ENCODE data around the gene RRP9. TPM values are rescaled to one million over a fixed set of nuclear protein-coding genes. Genes with fewer than 3 reads are reported as not detected.

Gene RRP9
- total and polyA plus RNA-seq, 2 donors (not counting 1 experiment from before 2014, with no cell fraction given): 10.6 to 19.7 TPM

DNA sequence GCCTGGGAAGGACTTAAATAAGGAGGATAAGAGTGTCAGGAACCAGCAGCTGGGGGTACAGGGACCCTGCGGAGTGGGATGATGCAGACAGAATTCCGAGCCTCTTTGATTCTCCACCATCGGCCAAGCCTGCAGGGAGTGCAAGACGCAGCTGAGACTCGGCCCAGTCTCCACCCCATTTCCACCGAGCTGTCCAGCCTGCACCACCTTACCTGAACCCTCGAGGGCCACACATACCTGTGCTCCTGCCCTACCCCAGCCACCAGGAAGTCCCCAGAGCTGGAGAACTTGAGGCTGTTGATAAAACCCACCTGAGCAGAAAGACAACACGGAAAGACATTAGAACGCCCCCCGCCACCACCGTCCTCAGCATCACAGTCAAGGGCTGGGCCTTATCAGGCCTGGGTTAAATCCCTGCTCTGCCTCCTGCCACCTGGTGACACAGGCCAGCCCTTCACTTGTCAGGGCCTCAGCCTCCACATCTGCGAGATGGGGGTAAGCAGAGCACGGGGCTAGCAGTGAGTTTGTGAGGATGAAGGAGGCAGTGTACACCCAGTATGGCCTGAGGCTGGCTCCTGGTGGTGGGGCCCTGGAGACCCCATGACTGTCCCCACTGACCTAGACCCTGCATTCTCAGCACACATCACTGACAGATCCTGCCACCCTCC lies 8.1 kb downstream of the RRP9 start:
- TF ChIP-seq, protein P1, sequence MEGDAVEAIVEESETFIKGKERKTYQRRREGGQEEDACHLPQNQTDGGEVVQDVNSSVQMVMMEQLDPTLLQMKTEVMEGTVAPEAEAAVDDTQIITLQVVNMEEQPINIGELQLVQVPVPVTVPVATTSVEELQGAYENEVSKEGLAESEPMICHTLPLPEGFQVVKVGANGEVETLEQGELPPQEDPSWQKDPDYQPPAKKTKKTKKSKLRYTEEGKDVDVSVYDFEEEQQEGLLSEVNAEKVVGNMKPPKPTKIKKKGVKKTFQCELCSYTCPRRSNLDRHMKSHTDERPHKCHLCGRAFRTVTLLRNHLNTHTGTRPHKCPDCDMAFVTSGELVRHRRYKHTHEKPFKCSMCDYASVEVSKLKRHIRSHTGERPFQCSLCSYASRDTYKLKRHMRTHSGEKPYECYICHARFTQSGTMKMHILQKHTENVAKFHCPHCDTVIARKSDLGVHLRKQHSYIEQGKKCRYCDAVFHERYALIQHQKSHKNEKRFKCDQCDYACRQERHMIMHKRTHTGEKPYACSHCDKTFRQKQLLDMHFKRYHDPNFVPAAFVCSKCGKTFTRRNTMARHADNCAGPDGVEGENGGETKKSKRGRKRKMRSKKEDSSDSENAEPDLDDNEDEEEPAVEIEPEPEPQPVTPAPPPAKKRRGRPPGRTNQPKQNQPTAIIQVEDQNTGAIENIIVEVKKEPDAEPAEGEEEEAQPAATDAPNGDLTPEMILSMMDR (conservative IDR thresholded peaks at IDR 0.05 in 1 of 2, IDR thresholded peaks at IDR 0.05 in 1 of 2; ENCODE audit: low read depth in 1 of 2, low read length in 2 of 2): no peak
- TF ChIP-seq EZH2 (IDR thresholded peaks at IDR 0.05; ENCODE audit: low read length, missing control alignments): no peak
- Histone ChIP-seq H3K4me3 (replicated peaks in 1 of 4; ENCODE audit: control extremely low read depth in 1 of 4, insufficient read depth in 1 of 4, low read depth in 3 of 4, low read length in 4 of 4) (no peak overlapping the region), H3K9ac (ENCODE audit: insufficient read depth, low read length) (no peak overlapping the region), H3K79me2 (ENCODE audit: control insufficient read depth, insufficient read depth, low read length) (no peaks in the 10 kb centered on the region), H4K20me1 (ENCODE audit: control insufficient read depth, extremely low read depth, insufficient read depth, low read length) (no peaks in the 10 kb centered on the region), H3K27ac (ENCODE audit: insufficient read depth, low read length) (no peak overlapping the region), H3K9me3 (ENCODE audit: control insufficient read depth, insufficient read depth, low read depth, low read length) (no peaks in the 10 kb centered on the region), H3K36me3 (ENCODE audit: control insufficient read depth, insufficient read depth, low read length) (peaks cover 20% of the 10 kb centered on the region), H3K4me2 (ENCODE audit: extremely low read depth, insufficient read depth, low read length) (no peak overlapping the region), H3K4me1 (ENCODE audit: control insufficient read depth, extremely low read depth, insufficient read depth, low read length) (no peaks in the 10 kb centered on the region), H3K27me3 (ENCODE audit: control insufficient read depth, insufficient read depth, low read length) (no peaks in the 10 kb centered on the region), H2AFZ (ENCODE audit: low read length) (no peak overlapping the region)
- no peak for DNase-seq (ENCODE audit: low read depth in 2 of 2)

DNA sequence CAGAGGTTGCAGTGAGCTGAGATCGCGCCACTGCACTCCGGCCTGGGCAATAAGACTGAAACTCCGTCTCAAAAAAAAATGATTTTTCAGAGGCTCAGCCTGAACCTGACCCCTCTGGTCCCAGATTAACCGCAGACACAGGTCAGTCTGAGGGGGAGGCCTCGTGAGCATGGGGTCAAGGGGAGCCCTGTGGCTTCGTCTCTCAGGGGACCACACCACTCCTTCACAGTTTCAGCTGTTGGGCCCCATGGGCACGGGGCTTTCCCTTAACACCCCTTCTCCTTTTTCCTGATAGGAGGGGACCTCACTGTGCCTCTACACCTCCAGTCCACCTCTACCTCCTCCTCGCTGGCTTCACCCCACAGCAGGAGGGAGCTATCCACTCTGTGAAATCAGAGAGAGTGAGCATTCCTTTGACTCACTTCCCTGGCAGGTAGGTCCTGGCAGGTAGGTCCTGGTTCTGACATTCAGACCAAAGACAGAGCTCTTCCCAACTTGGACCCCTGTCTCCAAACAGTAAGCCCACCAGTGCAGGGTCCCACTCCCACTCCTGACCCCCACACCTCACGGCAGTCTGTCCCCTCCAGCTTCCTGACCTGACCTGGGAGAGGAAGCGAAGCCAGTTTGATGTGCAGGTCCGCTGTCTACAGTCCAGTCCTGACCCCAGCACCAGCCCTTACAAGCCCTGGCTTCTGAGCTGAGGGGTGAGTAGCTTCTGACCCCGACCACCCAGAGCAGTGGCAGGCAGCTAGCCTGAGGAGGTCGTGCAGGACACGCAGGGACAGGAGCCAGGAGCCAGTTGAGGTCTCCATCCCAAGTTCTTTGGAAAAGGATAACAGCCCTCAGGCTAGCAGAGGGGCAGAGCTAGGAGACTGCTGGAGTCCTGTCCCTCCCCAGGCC lies 9.0 kb downstream of the RRP9 start:
- no peaks in the 10 kb centered on the region for H4K20me1 ChIP-seq (ENCODE audit: control insufficient read depth, extremely low read depth, insufficient read depth, low read length)
- no peak overlapping the region for H3K27ac ChIP-seq (ENCODE audit: insufficient read depth, low read length)
- H3K36me3 ChIP-seq (ENCODE audit: control insufficient read depth, insufficient read depth, low read length): peaks cover 16% of the 10 kb centered on the region
- H3K9ac ChIP-seq (ENCODE audit: insufficient read depth, low read length): no peak overlapping the region
- H3K79me2 ChIP-seq (ENCODE audit: control insufficient read depth, insufficient read depth, low read length): no peaks in the 10 kb centered on the region
- DNase-seq (ENCODE audit: low read depth in 2 of 2): no peak
- H2AFZ ChIP-seq (ENCODE audit: low read length): no peak overlapping the region
- TF ChIP-seq EZH2 (IDR thresholded peaks at IDR 0.05; ENCODE audit: low read length, missing control alignments): no peak
- TF ChIP-seq, protein P1 (conservative IDR thresholded peaks at IDR 0.05 in 1 of 2, IDR thresholded peaks at IDR 0.05 in 1 of 2; ENCODE audit: low read depth in 1 of 2, low read length in 2 of 2): no peak
- H3K4me1 ChIP-seq (ENCODE audit: control insufficient read depth, extremely low read depth, insufficient read depth, low read length): no peaks in the 10 kb centered on the region
- H3K4me2 ChIP-seq (ENCODE audit: extremely low read depth, insufficient read depth, low read length): no peak overlapping the region
- no peaks in the 10 kb centered on the region for H3K9me3 ChIP-seq (ENCODE audit: control insufficient read depth, insufficient read depth, low read depth, low read length)
- H3K27me3 ChIP-seq (ENCODE audit: control insufficient read depth, insufficient read depth, low read length): no peaks in the 10 kb centered on the region
- H3K4me3 ChIP-seq (replicated peaks in 1 of 4; ENCODE audit: control extremely low read depth in 1 of 4, insufficient read depth in 1 of 4, low read depth in 3 of 4, low read length in 4 of 4): no peak overlapping the region

DNA sequence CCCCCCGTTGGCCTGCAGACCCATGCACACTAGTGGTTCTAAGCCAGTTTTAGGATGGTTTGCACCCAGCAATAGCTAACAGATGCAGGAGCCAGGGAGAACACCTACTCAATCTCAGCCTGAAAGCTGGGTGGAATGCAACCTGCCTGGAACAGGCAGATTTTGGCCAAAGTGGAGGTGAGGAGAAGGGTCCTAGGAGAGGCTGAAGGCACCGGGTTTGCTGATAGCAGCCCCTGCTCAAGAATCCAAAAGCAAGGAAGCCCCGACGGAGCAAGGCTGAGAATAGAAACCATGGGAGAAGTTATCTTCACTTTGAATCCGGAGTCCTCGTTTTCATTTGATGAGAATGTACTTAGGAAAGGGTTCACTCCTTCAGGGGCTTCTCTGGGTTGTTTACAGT lies 9.9 kb downstream of the RRP9 start:
- Histone ChIP-seq H3K27me3 (ENCODE audit: control insufficient read depth, insufficient read depth, low read length) (no peaks in the 10 kb centered on the region), H3K27ac (ENCODE audit: insufficient read depth, low read length) (no peak overlapping the region), H3K4me3 (replicated peaks in 1 of 4; ENCODE audit: control extremely low read depth in 1 of 4, insufficient read depth in 1 of 4, low read depth in 3 of 4, low read length in 4 of 4) (no peak overlapping the region), H3K4me2 (ENCODE audit: extremely low read depth, insufficient read depth, low read length) (no peak overlapping the region), H3K79me2 (ENCODE audit: control insufficient read depth, insufficient read depth, low read length) (no peaks in the 10 kb centered on the region), H2AFZ (ENCODE audit: low read length) (no peak overlapping the region), H4K20me1 (ENCODE audit: control insufficient read depth, extremely low read depth, insufficient read depth, low read length) (no peaks in the 10 kb centered on the region), H3K9ac (ENCODE audit: insufficient read depth, low read length) (no peak overlapping the region), H3K4me1 (ENCODE audit: control insufficient read depth, extremely low read depth, insufficient read depth, low read length) (no peaks in the 10 kb centered on the region), H3K36me3 (ENCODE audit: control insufficient read depth, insufficient read depth, low read length) (peaks cover 16% of the 10 kb centered on the region), H3K9me3 (ENCODE audit: control insufficient read depth, insufficient read depth, low read depth, low read length) (no peaks in the 10 kb centered on the region)
- DNase-seq (ENCODE audit: low read depth in 2 of 2): no peak
- TF ChIP-seq, protein P1 (conservative IDR thresholded peaks at IDR 0.05 in 1 of 2, IDR thresholded peaks at IDR 0.05 in 1 of 2; ENCODE audit: low read depth in 1 of 2, low read length in 2 of 2): no peak
- no peak for TF ChIP-seq EZH2 (IDR thresholded peaks at IDR 0.05; ENCODE audit: low read length, missing control alignments)

Measured in fibroblast of lung (primary cell).